Activated CD4-positive, alpha-beta memory T cell treated with anti-CD3 and anti-CD28 coated beads, Interleukin-2, amount 10 ng/mL, durations not matched to agents 7 days and 5 days (primary cell): Measurements from ENCODE around the gene PARP15. TPM values are rescaled to one million over a fixed set of nuclear protein-coding genes. Genes with fewer than 3 reads are reported as not detected.

Experiments used
- total RNA-seq, 2 experiments: library from RNA; stranded (reverse); gene quantifications; one replicate each; pipeline ENCODE4 v1.2.3, GENCODE V29; 2021

The PARP15 gene
- total RNA-seq, 2 experiments from 2014 or later: 47.2 to 48.2 TPM

Other genes with a start within 250 kb of the PARP15 start
- gene MIX23, start 194.4 kb upstream of the PARP15 start, total RNA-seq: 10 to 100 TPM; 29.0 to 35.1 TPM
- gene FAM162A, start 193.5 kb upstream of the PARP15 start, total RNA-seq: 10 to 100 TPM; 74.5 to 77.5 TPM
- gene WDR5B, start 161.6 kb upstream of the PARP15 start, total RNA-seq: 1 to 10 TPM; 5.5 to 5.7 TPM
- gene KPNA1, start 62.7 kb upstream of the PARP15 start, total RNA-seq: 10 to 100 TPM; 41.8 to 45.8 TPM
- gene PARP9, start 13.3 kb upstream of the PARP15 start, total RNA-seq: 100 to 1,000 TPM; 151 to 157 TPM
- 100 to 1,000 TPM; 135 to 144 TPM for gene DTX3L, start 13.3 kb upstream of the PARP15 start, total RNA-seq
- gene PARP14, start 103.2 kb downstream of the PARP15 start, total RNA-seq: 100 to 1,000 TPM; 132 to 140 TPM
- 1 to 10 TPM; 5.6 to 6.2 TPM for gene HSPBAP1, start 216.2 kb downstream of the PARP15 start, total RNA-seq
- gene SLC49A4, start 217.4 kb downstream of the PARP15 start, total RNA-seq: 1 to 10 TPM; 2.4 TPM